Measurements from ENCODE around the gene SIVA1.

SIVA1 gene

GRCh38 chr14:104798300-104799243, 45.6 kb downstream of the SIVA1 start:
- no peak for DNase-seq

GRCh38 chr14:104799244-104800014, 46.5 kb downstream of the SIVA1 start:
- DNase-seq: no peak

GRCh38 chr14:104800015-104800770, 47.2 kb downstream of the SIVA1 start:
- DNase-seq: peak; percentile 74

- DNase-seq: peak; percentile 65
Observed at GRCh38 chr14:104800771-104801519, 48.0 kb downstream of the SIVA1 start, which contains the start of gene ZBTB42. TSS of gene ZBTB42 (plus strand) at chr14:104801101. CDS start at chr14:104801198, 97 bp downstream.

GRCh38 chr14:104801520-104802393, 48.8 kb downstream of the SIVA1 start:
- no peak for DNase-seq

- no peak for DNase-seq
Observed at GRCh38 chr14:104802394-104803184, 49.6 kb downstream of the SIVA1 start.

GRCh38 chr14:104803280-104803911, 50.4 kb downstream of the SIVA1 start:
- no peak for DNase-seq

GRCh38 chr14:104803912-104804410, 51.0 kb downstream of the SIVA1 start:
- no peak for DNase-seq

GRCh38 chr14:104804481-104805325, 51.8 kb downstream of the SIVA1 start:
- DNase-seq: no peak

- no peak for DNase-seq
Observed at GRCh38 chr14:104805326-104805678, 52.4 kb downstream of the SIVA1 start.

- no peak for DNase-seq
Observed at GRCh38 chr14:104805941-104806624, 53.1 kb downstream of the SIVA1 start.

- no peak for DNase-seq
Observed at GRCh38 chr14:104806625-104807465, 53.9 kb downstream of the SIVA1 start.

- no peak for DNase-seq
Observed at GRCh38 chr14:104808456-104808855, 55.5 kb downstream of the SIVA1 start.
